Islet precursor cell (in vitro differentiated cells): ENCODE measurements around the gene ALPK1.
"Not testable (repeated sequence)": the region's sequence is repeated elsewhere in the genome, so short reads cannot be mapped to it uniquely, and the experiment has no call there.

Experiments
- DNase-seq: peaks from one replicate; pipeline ENCODE4 v3.0.0-alpha.2; 2018

ALPK1 gene

GRCh38 chr4:112284662-112285411, 12.3 kb upstream of the ALPK1 start:
- DNase-seq = no peak

GRCh38 chr4:112287258-112287989, 9.7 kb upstream of the ALPK1 start:
- DNase-seq = no peak

GRCh38 chr4:112288455-112288854, 8.7 kb upstream of the ALPK1 start:
- no peak for DNase-seq

- DNase-seq = no peak
These were observed 7.5 kb upstream of the ALPK1 start for GRCh38 chr4:112289407-112290253.

GRCh38 chr4:112290341-112290740, 6.8 kb upstream of the ALPK1 start:
- DNase-seq = no peak

- DNase-seq = no peak
These were observed 2.6 kb downstream of the ALPK1 start for GRCh38 chr4:112299721-112300120.

GRCh38 chr4:112302320-112303274, 5.4 kb downstream of the ALPK1 start:
- DNase-seq = no peak

GRCh38 chr4:112305477-112305876, 8.3 kb downstream of the ALPK1 start:
- DNase-seq = not testable (repeated sequence)

GRCh38 chr4:112309263-112309791, 12.2 kb downstream of the ALPK1 start:
- DNase-seq = not testable (repeated sequence)

GRCh38 chr4:112311516-112311915, 14.3 kb downstream of the ALPK1 start:
- DNase-seq = no peak

- no peak for DNase-seq
These were observed 15.6 kb downstream of the ALPK1 start for GRCh38 chr4:112312610-112313239.

GRCh38 chr4:112315446-112315845, 18.3 kb downstream of the ALPK1 start:
- no peak for DNase-seq

GRCh38 chr4:112316360-112316759, 19.2 kb downstream of the ALPK1 start:
- no peak for DNase-seq

- no peak for DNase-seq
These were observed 21.3 kb downstream of the ALPK1 start for GRCh38 chr4:112318239-112319142.

GRCh38 chr4:112321776-112322684, 24.9 kb downstream of the ALPK1 start:
- DNase-seq = peak; percentile 59

GRCh38 chr4:112322866-112323265, 25.7 kb downstream of the ALPK1 start:
- no peak for DNase-seq

- DNase-seq = no peak
These were observed 28.4 kb downstream of the ALPK1 start for GRCh38 chr4:112325530-112325929.

GRCh38 chr4:112327965-112328733, 31.0 kb downstream of the ALPK1 start:
- no peak for DNase-seq
